ENCODE data around the gene RASIP1. TPM values are rescaled to one million over a fixed set of nuclear protein-coding genes. Genes with fewer than 3 reads are reported as not detected.

Gene RASIP1
- total and polyA plus RNA-seq, 2 of the 8 experiments (the other 6 are each of a cell fraction or from before 2014, with no cell fraction given) = 9.3 to 11.4 TPM

- H3K4me3 ChIP-seq (ENCODE audit: extremely low read depth in 1 of 4, insufficient read depth in 2 of 4, low read depth in 3 of 4, low read length in 4 of 4) = no peak overlapping the region
- no peaks in the 10 kb centered on the region for H3K79me1 ChIP-seq (ENCODE audit: low read depth, low read length)
- FAIRE-seq (no peak), DNase-seq (ENCODE audit: low read depth in 1 of 2, low spot score in 2 of 2) (peak in 1 of 2 experiments; percentile 51)
- H3K56ac ChIP-seq (replicated peaks; ENCODE audit: insufficient read length, low read depth, low read length) = no peak overlapping the region
- CTCF ChIA-PET (ENCODE audit: partially characterized antibody) = interaction anchor here (2.4 kb wide), 1 partner anchor 33 kb away, joined by 9 read pairs; no protein-coding TSS in a partner anchor
- 53% methylated on average over 11 of the region's 11 CpGs; no CpG with 5 or more reads in 1 of the 2 experiments for WGBS, 2 experiments (ENCODE audit: extremely low coverage in 1 of 2, insufficient coverage in 1 of 2, insufficient read length in 1 of 2, insufficient replicate concordance in 2 of 2, low coverage in 1 of 2, low lambda C conversion rate in 2 of 2, missing lambda C conversion rate in 1 of 2)
- peaks cover 0 to 6% (median 2%) of the 10 kb centered on the region in 4 experiments; a peak in 4 of 7 replicates for H3K4me1 ChIP-seq (replicated peaks in 1 of 4; ENCODE audit: control insufficient read depth in 3 of 4, insufficient read depth in 4 of 4, low read length in 3 of 4)
- no peak overlapping the region for H3K9ac ChIP-seq (replicated peaks in 1 of 4; ENCODE audit: extremely low read depth in 1 of 4, low read depth in 3 of 4, low read length in 3 of 4)
- peaks cover 0 to 2% of the 10 kb centered on the region in 2 experiments for H4K20me1 ChIP-seq (replicated peaks in 1 of 2; ENCODE audit: control insufficient read depth in 1 of 2, insufficient read depth in 2 of 2, low read length in 2 of 2)
- no peak overlapping the region for H3K14ac ChIP-seq (ENCODE audit: insufficient read length)
- H2AK5ac ChIP-seq (ENCODE audit: low read depth, low read length) = no peak overlapping the region
- H2BK12ac ChIP-seq (ENCODE audit: low read depth, low read length) = no peak overlapping the region
- H3K23ac ChIP-seq (ENCODE audit: insufficient read length) = no peak overlapping the region
- H4K5ac ChIP-seq (ENCODE audit: insufficient read length, low read depth, low read length) = no peak overlapping the region
- TF ChIP-seq USF2 (IDR thresholded peaks at IDR 0.05; ENCODE audit: low read length) (no peak), E2F6 (IDR thresholded peaks at IDR 0.05) (0 out of 2 replicates have a peak, but pooled peaks have one; percentile 13), SP1 (IDR thresholded peaks at IDR 0.05; ENCODE audit: low read depth, low read length) (0 out of 2 replicates have a peak, but pooled peaks have one; percentile 32), CTCF (IDR thresholded peaks at IDR 0.05; ENCODE audit: control extremely low read depth in 1 of 3, insufficient read depth in 1 of 3, low read depth in 1 of 3, low read length in 3 of 3) (no peak), MAX (IDR thresholded peaks at IDR 0.05) (peak; percentile 78), TAF7 (optimal IDR thresholded peaks at IDR 0.05; ENCODE audit: borderline replicate concordance, low read depth, low read length) (no peak)
- H2BK5ac ChIP-seq (ENCODE audit: low read depth, low read length) = no peak overlapping the region
- no peak overlapping the region for H3K27ac ChIP-seq (ENCODE audit: low read depth, low read length)
- H2BK15ac ChIP-seq (ENCODE audit: low read length) = no peak overlapping the region
- H4K91ac ChIP-seq (replicated peaks; ENCODE audit: insufficient read length, low read length) = peak overlapping the region; percentile 11
- POLR2A ChIA-PET (ENCODE audit: partially characterized antibody) = interaction anchor here (0.8 to 2.8 kb wide), 2 partner anchors 12 to 442 kb away, joined by 3 to 16 read pairs; partner anchors contain the start of gene FUT2
- H3K27me3 ChIP-seq (replicated peaks in 1 of 4; ENCODE audit: control insufficient read depth in 3 of 4, extremely low read depth in 1 of 4, insufficient read depth in 3 of 4, low read length in 3 of 4) = no peaks in the 10 kb centered on the region
- peaks cover 0 to 5% of the 10 kb centered on the region in 2 experiments; a peak in 1 of 4 replicates for H3K9me3 ChIP-seq (ENCODE audit: insufficient read depth in 2 of 2, low read depth in 1 of 2, low read length in 1 of 2)
- no peak overlapping the region for H2BK20ac ChIP-seq (ENCODE audit: low read length)
- H3K79me2 ChIP-seq (ENCODE audit: control insufficient read depth in 1 of 2, insufficient read depth in 2 of 2, low read length in 2 of 2) = no peaks in the 10 kb centered on the region
- peak overlapping the region; percentile 48; the same call in 1 of the 2 replicates for H3K18ac ChIP-seq (ENCODE audit: extremely low read depth, low read length)
- peaks cover 0 to 5% (median 2%) of the 10 kb centered on the region in 4 experiments; a peak in 4 of 8 replicates for H3K36me3 ChIP-seq (ENCODE audit: control insufficient read depth in 2 of 4, insufficient read depth in 4 of 4, low read length in 3 of 4)
- no peak overlapping the region for H4K8ac ChIP-seq (ENCODE audit: extremely low read depth, insufficient read depth, low read length)
- H2AFZ ChIP-seq (ENCODE audit: low read length) = no peak overlapping the region
- peak overlapping the region; percentile 74 for H3K4ac ChIP-seq (replicated peaks; ENCODE audit: insufficient read length, low read depth, low read length)
- H2BK120ac ChIP-seq (replicated peaks; ENCODE audit: low read depth, low read length) = no peak overlapping the region
- H3K23me2 ChIP-seq (ENCODE audit: low read depth, low read length) = peaks cover 7% of the 10 kb centered on the region; the same call in 1 of the 2 replicates
- H3K4me2 ChIP-seq (ENCODE audit: insufficient read depth in 1 of 2, low read depth in 2 of 2, low read length in 2 of 2) = peak overlapping the region in 1 of 2 experiments; percentile 8; a peak in 2 of 4 replicates
These were observed 31.9 kb downstream of the RASIP1 start for GRCh38 chr19:48708471-48708870.

All from H1 (cell line).